NCI-H2196 (cell line): Measurements from ENCODE around the gene DNAJB7.
"Not testable (repeated sequence)": the region's sequence is repeated elsewhere in the genome, so short reads cannot be mapped to it uniquely, and the experiment has no call there.

Source experiments
- DNase-seq: peaks from one replicate; lab custom pipeline; 2025; ENCODE audit not compliant: unreplicated experiment; lab: John Stamatoyannopoulos, UW

DNAJB7 gene

DNA sequence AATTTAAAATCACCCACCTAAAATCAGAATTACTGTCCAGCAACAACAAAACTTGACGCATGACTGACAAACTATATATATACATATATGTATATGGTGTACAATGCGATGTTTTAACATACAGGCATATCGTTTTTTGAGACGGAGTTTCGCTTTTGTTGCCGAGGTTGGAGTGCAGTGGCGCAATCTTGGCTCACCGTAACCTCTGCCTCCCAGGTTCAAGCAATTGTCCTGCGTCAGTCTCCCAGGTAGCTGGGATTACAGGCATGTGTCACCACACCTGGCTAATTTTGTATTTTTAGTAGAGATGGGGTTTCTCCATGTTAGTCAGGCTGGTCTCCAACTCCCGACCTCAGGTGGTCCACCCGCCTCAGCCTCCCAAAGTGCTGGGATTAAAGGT is 16.1 kb downstream of the DNAJB7 start:
- DNase-seq, result not testable (repeated sequence)

- DNase-seq, result no peak
Observed at GRCh38 chr22:40844951-40845350, 17.0 kb downstream of the DNAJB7 start.

GRCh38 chr22:40838486-40838885 is 23.4 kb downstream of the DNAJB7 start:
- peak; percentile 40 for DNase-seq

- no peak for DNase-seq
Observed at GRCh38 chr22:40834619-40835018, 27.3 kb downstream of the DNAJB7 start.

DNA sequence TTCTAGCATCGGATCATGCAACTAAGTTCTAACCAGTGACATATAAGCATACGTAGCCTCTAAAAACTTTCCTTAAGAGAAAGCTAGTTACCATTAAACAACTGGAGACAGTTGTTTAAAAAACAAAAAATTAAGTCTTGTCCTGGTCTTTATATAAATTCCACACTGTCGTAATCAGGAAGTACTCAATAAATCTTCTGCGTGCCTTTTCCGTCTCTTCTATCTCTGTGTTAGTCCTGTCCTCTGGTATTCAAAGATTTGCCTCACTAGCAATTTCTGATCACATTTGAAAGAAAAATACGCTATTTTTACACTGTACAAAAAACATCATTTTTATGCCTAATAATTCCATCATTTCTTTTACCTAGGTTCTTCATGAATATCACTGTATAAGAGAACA is 32.8 kb downstream of the DNAJB7 start:
- no peak for DNase-seq

GRCh38 chr22:40826984-40827741 is 34.8 kb downstream of the DNAJB7 start:
- no peak for DNase-seq

DNA sequence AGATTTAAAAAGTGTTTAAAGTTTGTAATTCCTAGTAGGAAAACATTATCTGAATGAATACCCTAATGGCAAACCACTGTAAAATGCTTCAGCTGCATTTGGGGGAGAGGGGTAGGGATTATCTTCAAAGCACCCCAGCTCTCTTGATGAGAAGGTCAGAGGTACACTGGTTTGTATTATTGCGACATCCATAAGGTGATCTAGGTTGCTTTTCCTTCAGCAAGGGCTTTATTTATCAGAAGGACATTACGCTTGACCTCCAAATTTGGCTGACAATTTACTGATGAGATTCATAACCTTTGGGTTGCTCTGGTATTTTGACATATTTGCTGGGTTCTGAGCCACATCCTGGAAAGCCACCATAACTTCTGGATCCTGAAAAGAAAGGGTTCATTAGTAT is 35.6 kb downstream of the DNAJB7 start:
- not testable (repeated sequence) for DNase-seq

DNA sequence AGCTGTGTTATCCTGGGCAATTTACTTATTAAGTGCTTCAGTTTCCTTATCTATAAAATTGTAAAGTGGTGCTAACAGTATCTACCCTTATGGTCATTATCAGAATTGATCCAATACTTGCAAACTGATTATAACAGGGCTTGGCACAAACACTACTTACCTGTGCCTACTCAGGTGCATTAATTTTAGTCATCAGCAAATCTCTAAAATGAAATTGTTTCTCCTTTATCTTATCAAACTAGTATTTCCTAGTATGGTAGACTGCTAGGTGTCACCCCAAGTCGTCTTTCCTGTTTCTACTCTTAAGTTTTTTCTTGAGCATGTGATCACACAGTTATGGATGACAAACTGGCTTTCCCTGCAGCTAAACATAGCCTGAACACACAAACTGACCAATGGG is 38.5 kb downstream of the DNAJB7 start:
- DNase-seq, result no peak

DNA sequence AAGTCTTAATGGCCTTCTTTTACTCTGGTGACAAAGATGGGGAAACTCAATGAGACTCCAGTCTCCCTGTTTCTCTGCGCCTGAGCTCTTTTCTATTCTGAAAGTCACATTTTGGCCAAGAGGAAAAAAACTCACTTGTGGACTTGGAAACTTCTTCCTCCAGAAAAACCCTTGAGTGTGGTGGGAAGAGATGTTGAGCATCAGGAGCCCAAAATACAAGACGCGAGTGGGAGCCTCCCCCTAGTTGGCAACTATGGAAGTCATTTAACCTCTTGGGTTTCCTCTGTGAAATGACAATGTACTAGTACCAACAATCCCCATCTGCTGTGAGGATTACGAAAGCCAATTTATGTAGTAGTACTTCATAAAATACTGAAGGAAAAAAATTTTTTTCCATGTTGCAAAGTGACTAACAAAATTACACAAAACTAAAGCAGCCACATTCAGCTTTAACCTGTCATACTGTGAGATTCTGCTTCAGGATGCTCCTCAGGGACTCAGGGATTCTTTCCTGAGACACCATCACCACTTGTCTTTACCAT is 42.2 kb downstream of the DNAJB7 start:
- DNase-seq, result peak; percentile 43

GRCh38 chr22:40818747-40819598 is 42.9 kb downstream of the DNAJB7 start, which contains the start of gene SLC25A17:
Gene SLC25A17 (minus strand): TSS chr22:40819346. CDS start chr22:40819248, 98 bp downstream.
- DNase-seq, result peak; percentile 94

DNA sequence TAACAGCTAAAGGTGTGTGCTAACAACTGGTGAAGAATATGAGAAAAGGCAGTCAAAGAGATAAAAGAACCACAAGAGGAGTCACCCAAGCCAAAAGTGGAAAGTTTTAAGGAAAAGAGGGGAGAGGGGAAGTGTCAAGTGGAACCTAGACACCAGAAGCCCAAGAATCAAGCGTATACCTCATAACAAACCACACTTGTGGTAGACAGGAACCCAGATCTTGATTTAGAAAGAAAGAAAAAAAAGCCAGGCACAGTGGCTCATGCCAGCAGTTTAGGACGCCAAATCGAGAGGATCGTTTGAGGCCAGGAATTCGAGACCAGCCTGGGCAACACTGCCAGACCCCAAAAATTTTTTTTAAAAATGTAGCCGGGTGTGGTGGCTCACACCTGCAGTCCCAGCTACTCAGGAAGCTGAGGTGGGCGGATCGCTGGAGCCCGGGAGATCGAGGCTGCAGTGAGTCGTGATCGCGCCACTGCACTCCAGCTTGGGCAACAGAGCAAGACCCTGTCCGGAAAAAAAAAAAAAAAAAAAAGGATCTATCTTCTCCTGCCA is 43.6 kb downstream of the DNAJB7 start:
- no peak for DNase-seq

DNA sequence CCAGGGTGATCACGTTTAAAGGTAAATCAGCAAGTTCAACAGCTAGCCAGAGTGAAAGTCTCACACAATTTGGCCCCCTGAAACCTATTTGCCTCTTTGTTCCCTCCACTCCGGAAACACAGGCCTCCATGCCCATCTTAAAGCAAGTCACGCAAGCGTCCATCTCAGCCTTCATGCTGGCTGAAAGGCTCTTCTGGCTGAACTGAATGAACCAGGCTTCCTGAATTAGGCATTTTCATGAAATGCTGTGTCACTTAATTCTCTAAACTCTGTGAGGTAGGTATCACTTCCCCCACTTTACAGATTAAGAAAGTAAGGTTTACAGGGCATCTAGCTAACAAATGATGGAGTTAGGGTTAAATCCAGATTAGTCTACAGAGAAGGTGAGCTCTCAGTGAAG is 44.2 kb downstream of the DNAJB7 start:
- DNase-seq, result no peak

DNA sequence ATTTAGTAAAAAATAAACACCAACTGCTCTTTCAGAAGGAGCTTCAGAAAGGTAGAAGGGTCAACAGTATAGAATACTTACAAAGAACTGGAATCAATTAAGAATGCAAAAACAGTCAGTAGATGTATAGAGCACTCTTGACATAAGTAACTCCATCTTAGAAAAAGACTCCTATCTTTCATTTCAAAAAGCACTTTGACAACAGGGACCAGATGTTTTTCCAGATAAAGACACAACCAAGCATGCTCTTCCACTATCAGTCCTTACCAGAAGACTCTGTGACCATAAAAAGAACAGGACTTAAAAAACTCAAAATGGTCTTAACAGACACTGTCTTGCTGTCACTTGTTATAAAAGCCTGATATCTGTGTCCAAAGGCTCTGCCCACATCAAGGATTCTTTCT is 48.0 kb downstream of the DNAJB7 start:
- no peak for DNase-seq
